Common myeloid progenitor, CD34-positive (primary cell): Measurements from ENCODE around the gene SMAD1.
"Not testable (repeated sequence)": the region's sequence is repeated elsewhere in the genome, so short reads cannot be mapped to it uniquely, and the experiment has no call there.

Source experiments
- CTCF ChIA-PET: fragments of 350-600 bp; sonication (Branson Sonifier 250); formaldehyde crosslinking; loops from one replicate; lab custom pipeline; 2021; ENCODE audit warnings: antibody characterized with exemption; lab: Charles Lee
- POLR2A ChIA-PET: fragments of 350-600 bp; sonication (Branson Sonifier 250); formaldehyde crosslinking; loops from one replicate; lab custom pipeline; 2021; ENCODE audit warnings: antibody characterized with exemption; lab: Charles Lee
- DNase-seq, 3 donors: peaks; one replicate each; pipeline versions ENCODE4 v3.0.0 to v3.0.0-alpha.2; 2013
- H3K27ac ChIP-seq, 2 experiments: 1 replicate in 1 of 2; 2 replicates in 1 of 2; pipeline ENCODE4 v1.7.0; 2013; ENCODE audit warnings: inconsistent platforms in 2 of 2, low read length in 2 of 2, mild to moderate bottlenecking in 2 of 2, low read depth in 1 of 2, moderate library complexity in 1 of 2; ENCODE audit not compliant: severe bottlenecking in 2 of 2, insufficient read depth in 1 of 2, poor library complexity in 1 of 2
- H3K27me3 ChIP-seq, 5 experiments: replicated peaks in 2 of 5; 1 replicate in 3 of 5; 2 replicates in 2 of 5; pipeline versions ENCODE4 v1.6.1 to v1.7.0; 2013; ENCODE audit warnings: low read length in 4 of 5, mild to moderate bottlenecking in 2 of 5, moderate library complexity in 2 of 5, inconsistent platforms in 1 of 5; ENCODE audit not compliant: insufficient read depth in 5 of 5, control insufficient read depth in 4 of 5
- H3K36me3 ChIP-seq, 4 experiments: 1 replicate in 2 of 4; 2 replicates in 2 of 4; pipeline versions ENCODE4 v1.6.1 to v1.7.0; 2013; ENCODE audit warnings: low read length in 3 of 4, control low read depth in 1 of 4, mild to moderate bottlenecking in 1 of 4; ENCODE audit not compliant: control insufficient read depth in 4 of 4, insufficient read depth in 4 of 4
- H3K4me1 ChIP-seq, 4 experiments: 1 replicate in 3 of 4; 2 replicates in 1 of 4; pipeline versions ENCODE4 v1.6.1 to v1.7.1; 2013; ENCODE audit warnings: low read length in 3 of 4, mild to moderate bottlenecking in 3 of 4, control low read depth in 1 of 4, inconsistent platforms in 1 of 4, moderate library complexity in 1 of 4; ENCODE audit not compliant: control insufficient read depth in 4 of 4, insufficient read depth in 4 of 4; ENCODE audit errors: control extremely low read depth in 1 of 4
- H3K4me3 ChIP-seq, 7 experiments: 1 replicate in 4 of 7; 2 replicates in 3 of 7; pipeline versions ENCODE4 v1.5.1 to v1.7.0; 2013; ENCODE audit warnings: mild to moderate bottlenecking in 7 of 7, low read length in 6 of 7, moderate library complexity in 6 of 7, inconsistent platforms in 2 of 7, low read depth in 2 of 7, control low read depth in 1 of 7; ENCODE audit not compliant: insufficient read depth in 4 of 7, control insufficient read depth in 1 of 7; ENCODE audit errors: extremely low read depth in 1 of 7
- H3K9me3 ChIP-seq, 5 experiments: 1 replicate in 4 of 5; 2 replicates in 1 of 5; pipeline versions ENCODE4 v1.6.1 to v1.7.1; 2013; ENCODE audit warnings: low read length in 4 of 5, mild to moderate bottlenecking in 2 of 5, inconsistent platforms in 1 of 5, low read depth in 1 of 5, moderate library complexity in 1 of 5; ENCODE audit not compliant: control insufficient read depth in 4 of 5, insufficient read depth in 2 of 5; ENCODE audit errors: control extremely low read depth in 1 of 5
- WGBS: methylation state at CpG from one replicate; pipeline ENCODE4 v1.1.5; 2013; ENCODE audit not compliant: insufficient coverage; 5-methylcytosine and 5-hydroxymethylcytosine counted together

Gene SMAD1

GRCh38 chr4:145574546-145574945 lies 92.9 kb downstream of the SMAD1 start:
- H3K9me3 ChIP-seq, H3K27ac ChIP-seq, CTCF ChIA-PET, H3K4me3 ChIP-seq, H3K27me3 ChIP-seq, DNase-seq, H3K36me3 ChIP-seq, H3K4me1 ChIP-seq: not testable (repeated sequence)
- WGBS, result 92% methylated on average over 7 of the region's 7 CpGs
- POLR2A ChIA-PET, result interaction anchor here (0.6 kb wide), 1 partner anchor 70 kb away, joined by 3 read pairs; no protein-coding TSS in a partner anchor

- no peak overlapping the region for H3K27ac ChIP-seq
- no peaks in the 10 kb centered on the region for H3K27me3 ChIP-seq
- H3K4me1 ChIP-seq, result no peaks in the 10 kb centered on the region
- no peak overlapping the region for H3K4me3 ChIP-seq
- ChIA-PET CTCF (no interaction called here), POLR2A (no interaction called here)
- H3K36me3 ChIP-seq, result no peaks in the 10 kb centered on the region
- no peak for DNase-seq
- no peaks in the 10 kb centered on the region for H3K9me3 ChIP-seq
- 82% methylated on average over 1 of the region's 3 CpGs for WGBS
Observed at GRCh38 chr4:145580906-145581305, 99.3 kb downstream of the SMAD1 start.

DNA sequence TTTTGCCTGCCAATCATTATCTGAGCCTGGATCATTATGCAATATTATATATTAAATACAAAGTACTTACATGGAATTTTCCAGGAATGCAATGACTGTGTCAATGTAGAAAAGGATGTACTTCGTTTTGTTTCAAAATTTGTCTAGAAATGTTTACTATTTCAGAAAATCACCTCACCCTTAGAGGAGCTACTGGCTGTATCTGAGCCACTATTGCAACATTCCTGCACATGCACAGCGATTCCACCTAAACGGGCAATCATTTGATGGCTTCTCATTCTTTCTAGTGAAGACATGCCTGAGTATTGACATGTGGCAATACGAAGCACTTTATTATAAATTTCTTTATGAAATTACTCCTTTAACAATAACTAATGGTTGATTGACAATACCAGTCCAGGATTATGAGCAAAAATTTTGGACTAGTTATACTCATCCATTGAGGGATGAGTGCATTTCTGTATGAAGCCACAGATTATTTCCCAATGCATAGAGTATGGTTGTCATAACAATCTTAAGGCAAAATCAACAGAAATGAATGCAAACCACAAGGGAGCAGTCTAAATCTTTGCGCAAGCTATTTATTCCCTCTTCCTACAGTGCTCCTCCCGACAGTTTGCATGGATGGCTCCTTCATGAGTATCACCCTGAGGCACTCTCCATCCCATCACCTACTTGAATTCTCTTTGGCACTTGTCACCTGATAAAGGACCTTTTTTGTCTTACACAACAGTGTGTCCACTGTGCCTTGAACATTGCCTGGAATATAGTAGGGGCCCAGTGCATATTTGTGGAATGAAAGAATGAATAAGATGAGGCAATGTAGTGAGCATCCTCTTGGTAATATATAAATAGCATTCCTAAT lies 101.8 kb downstream of the SMAD1 start:
- no peaks in the 10 kb centered on the region for H3K36me3 ChIP-seq
- no peaks in the 10 kb centered on the region for H3K4me1 ChIP-seq
- ChIA-PET CTCF (no interaction called here), POLR2A (no interaction called here)
- H3K27ac ChIP-seq, result no peak overlapping the region
- DNase-seq, result no peak
- H3K27me3 ChIP-seq, result no peaks in the 10 kb centered on the region
- no peaks in the 10 kb centered on the region for H3K9me3 ChIP-seq
- H3K4me3 ChIP-seq, result no peak overlapping the region
- WGBS, result 100% methylated on average over 2 of the region's 6 CpGs

DNA sequence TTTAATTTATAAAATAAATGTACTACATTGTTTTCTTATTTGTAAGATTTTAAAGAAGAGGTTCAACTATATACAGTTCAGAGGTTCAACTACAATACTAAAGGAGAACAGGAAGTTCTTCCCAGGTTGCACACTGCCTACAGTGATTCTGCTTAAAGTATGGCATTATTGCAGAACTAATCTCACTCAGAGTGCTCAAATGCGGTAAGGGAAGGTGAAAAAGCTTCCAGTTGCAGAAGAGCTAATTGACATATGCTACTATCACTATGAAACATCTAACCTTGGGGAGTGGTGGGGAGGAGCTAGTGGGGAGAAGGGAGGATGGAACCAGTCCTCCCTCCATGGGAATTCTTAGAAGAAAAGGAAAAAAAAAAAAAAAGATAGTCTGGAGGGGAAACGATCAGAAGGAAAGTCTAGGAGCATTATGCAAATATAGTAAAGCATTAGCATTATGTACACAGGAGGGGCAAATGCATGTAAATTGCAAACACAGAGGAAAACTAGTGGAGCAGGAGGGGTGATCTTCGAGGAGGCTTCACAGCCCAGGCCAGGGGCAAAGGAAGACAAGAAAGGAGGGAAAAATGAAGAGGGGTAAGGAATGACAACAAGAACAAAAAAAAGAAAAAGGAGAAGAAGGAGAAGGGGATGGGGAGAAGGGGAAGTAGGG lies 105.6 kb downstream of the SMAD1 start:
- Histone ChIP-seq H3K4me3 (no peak overlapping the region), H3K9me3 (no peaks in the 10 kb centered on the region), H3K36me3 (no peaks in the 10 kb centered on the region), H3K27me3 (no peaks in the 10 kb centered on the region), H3K27ac (no peak overlapping the region), H3K4me1 (no peaks in the 10 kb centered on the region)
- DNase-seq, result no peak
- POLR2A ChIA-PET, result no interaction called here
- CTCF ChIA-PET, result no interaction called here
- 86% methylated on average over 1 of the region's 3 CpGs for whole genome bisulfite sequencing

GRCh38 chr4:145589381-145589780 lies 107.7 kb downstream of the SMAD1 start:
- CTCF ChIA-PET, result not testable (repeated sequence)

DNA sequence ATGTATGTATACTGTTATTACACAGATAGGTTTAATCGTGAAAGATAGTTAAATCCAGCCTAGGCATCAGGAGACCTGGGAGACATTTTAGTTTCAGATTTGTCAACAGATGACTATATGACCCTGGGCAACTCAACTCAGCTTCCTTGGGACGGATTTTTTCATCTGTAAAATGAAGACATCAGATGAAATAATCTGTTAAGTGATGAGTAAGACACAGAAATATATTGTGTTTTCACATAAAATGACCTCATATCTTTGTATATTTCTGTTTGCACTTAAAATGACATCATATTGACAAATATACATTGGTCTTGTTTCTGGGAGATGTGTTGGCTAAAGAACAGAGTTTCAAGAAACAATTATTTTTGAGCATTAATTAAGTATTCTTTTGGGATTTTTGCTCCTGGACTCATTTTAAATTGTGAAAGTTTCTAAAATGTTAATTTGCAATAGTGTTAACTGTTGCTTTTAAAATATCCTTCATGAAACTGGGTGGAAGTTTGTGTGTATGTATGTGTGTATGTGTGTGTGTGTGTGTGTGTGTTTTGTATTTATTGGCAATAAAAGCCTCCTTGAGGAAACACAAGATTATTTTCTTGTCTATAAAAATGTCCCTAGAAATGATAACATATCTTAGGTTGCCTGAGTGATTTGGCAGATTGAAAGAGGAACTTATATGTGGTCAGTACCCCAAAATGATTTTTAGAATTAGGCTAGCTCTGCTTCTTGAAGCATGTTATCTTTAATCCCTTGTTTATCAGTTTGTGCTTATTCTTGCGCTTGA lies 108.5 kb downstream of the SMAD1 start:
- 100% methylated on average over 1 of the region's 3 CpGs for WGBS
- POLR2A ChIA-PET, result no interaction called here

More at GRCh38 chr4:145589381-145589780, 107.7 kb downstream of the SMAD1 start:
- 71% methylated on average over 1 of the region's 2 CpGs for WGBS
- H3K36me3 ChIP-seq, H3K27me3 ChIP-seq, H3K9me3 ChIP-seq, POLR2A ChIA-PET, H3K4me1 ChIP-seq, H3K4me3 ChIP-seq, DNase-seq, H3K27ac ChIP-seq: not testable (repeated sequence)

More for the DNA sequence above, 108.5 kb downstream of the SMAD1 start:
- DNase-seq, result peak in 2 of 3 donors; percentile 16 to 36
- CTCF ChIA-PET, result no interaction called here
- Histone ChIP-seq H3K9me3 (no peaks in the 10 kb centered on the region), H3K27me3 (no peaks in the 10 kb centered on the region), H3K4me3 (no peak overlapping the region), H3K4me1 (no peaks in the 10 kb centered on the region), H3K36me3 (no peaks in the 10 kb centered on the region), H3K27ac (no peak overlapping the region)
